ENCODE measurements around the gene PPP4C. TPM values are rescaled to one million over a fixed set of nuclear protein-coding genes. Genes with fewer than 3 reads are reported as not detected.
A peak's percentile ranks its signal among the peaks of the same experiment; 100 is the strongest.

PPP4C gene
- total RNA-seq, 2 donors from 2014 or later, result 111 to 156 TPM

- no peak for DNase-seq
- H3K36me3 ChIP-seq, result peaks cover 14% of the 10 kb centered on the region
- H3K27ac ChIP-seq, result no peak overlapping the region
- no peak for TF ChIP-seq CTCF (IDR thresholded peaks at IDR 0.05)
- no peak overlapping the region for H3K4me3 ChIP-seq
- no peak overlapping the region for H3K9ac ChIP-seq (ENCODE audit: low read depth in 2 of 2, low read length in 2 of 2)
- peaks cover 10% of the 10 kb centered on the region for H3K4me1 ChIP-seq
- intact Hi-C loops (cut with DNase I), result no loop called here
- no peaks in the 10 kb centered on the region for H3K9me3 ChIP-seq
- no peaks in the 10 kb centered on the region for H3K27me3 ChIP-seq
These were observed 13.2 kb downstream of the PPP4C start for GRCh38 chr16:30088832-30089624.

GRCh38 chr16:30090610-30091331, 15.0 kb downstream of the PPP4C start:
- Histone ChIP-seq H3K4me1 (peaks cover 10% of the 10 kb centered on the region), H3K27ac (no peak overlapping the region), H3K36me3 (peaks cover 3% of the 10 kb centered on the region), H3K27me3 (no peaks in the 10 kb centered on the region), H3K9me3 (no peaks in the 10 kb centered on the region), H3K9ac (ENCODE audit: low read depth in 2 of 2, low read length in 2 of 2) (peak overlapping the region; percentile 73 to 91), H3K4me3 (peak overlapping the region; percentile 60)
- no peak for TF ChIP-seq CTCF (IDR thresholded peaks at IDR 0.05)
- intact Hi-C loops (cut with DNase I), result loop anchor here (10.0 kb wide), 2 partner anchors 264 to 324 kb away; partner anchors contain the start of gene CD2BP2
- DNase-seq, result no peak

GRCh38 chr16:30091474-30092372, 15.9 kb downstream of the PPP4C start, which contains the start of gene TBX6:
TBX6 (minus strand) TSS chr16:30091924; CDS start chr16:30091193, 731 bp downstream.
- no peaks in the 10 kb centered on the region for H3K9me3 ChIP-seq
- peak; percentile 78 for TF ChIP-seq CTCF (IDR thresholded peaks at IDR 0.05)
- DNase-seq, result peak; percentile 93
- intact Hi-C loops (cut with DNase I), result loop anchor here (10.0 kb wide), 2 partner anchors 263 to 323 kb away; partner anchors contain the start of gene CD2BP2
- H3K27me3 ChIP-seq, result no peaks in the 10 kb centered on the region
- H3K4me1 ChIP-seq, result peaks cover 13% of the 10 kb centered on the region
- peak within 1 kb of the TSS; percentile 84 for H3K27ac ChIP-seq
- H3K4me3 ChIP-seq, result peak within 1 kb of the TSS; percentile 60
- H3K36me3 ChIP-seq, result peaks cover 3% of the 10 kb centered on the region
- peak within 1 kb of the TSS; percentile 73 to 91 for H3K9ac ChIP-seq (ENCODE audit: low read depth in 2 of 2, low read length in 2 of 2)

GRCh38 chr16:30092373-30093010, 16.7 kb downstream of the PPP4C start:
- Histone ChIP-seq H3K9ac (ENCODE audit: low read depth in 2 of 2, low read length in 2 of 2) (peak overlapping the region; percentile 71 to 91), H3K4me1 (peaks cover 13% of the 10 kb centered on the region), H3K27me3 (no peaks in the 10 kb centered on the region), H3K9me3 (no peaks in the 10 kb centered on the region), H3K4me3 (peak overlapping the region; percentile 60), H3K36me3 (peaks cover 3% of the 10 kb centered on the region), H3K27ac (peak overlapping the region; percentile 84)
- peak; percentile 83 for DNase-seq
- intact Hi-C loops (cut with DNase I), result loop anchor here (10.0 kb wide), 2 partner anchors 262 to 322 kb away; partner anchors contain the start of gene CD2BP2
- peak; percentile 41 for TF ChIP-seq CTCF (IDR thresholded peaks at IDR 0.05)

Data from colonic mucosa (tissue), 4 donors.